ENCODE results near the gene TNIK. TPM values are rescaled to one million over a fixed set of nuclear protein-coding genes. Genes with fewer than 3 reads are reported as not detected.

Gene TNIK
- total RNA-seq, 1 experiment from 2014 or later: 7.0 TPM

DNA sequence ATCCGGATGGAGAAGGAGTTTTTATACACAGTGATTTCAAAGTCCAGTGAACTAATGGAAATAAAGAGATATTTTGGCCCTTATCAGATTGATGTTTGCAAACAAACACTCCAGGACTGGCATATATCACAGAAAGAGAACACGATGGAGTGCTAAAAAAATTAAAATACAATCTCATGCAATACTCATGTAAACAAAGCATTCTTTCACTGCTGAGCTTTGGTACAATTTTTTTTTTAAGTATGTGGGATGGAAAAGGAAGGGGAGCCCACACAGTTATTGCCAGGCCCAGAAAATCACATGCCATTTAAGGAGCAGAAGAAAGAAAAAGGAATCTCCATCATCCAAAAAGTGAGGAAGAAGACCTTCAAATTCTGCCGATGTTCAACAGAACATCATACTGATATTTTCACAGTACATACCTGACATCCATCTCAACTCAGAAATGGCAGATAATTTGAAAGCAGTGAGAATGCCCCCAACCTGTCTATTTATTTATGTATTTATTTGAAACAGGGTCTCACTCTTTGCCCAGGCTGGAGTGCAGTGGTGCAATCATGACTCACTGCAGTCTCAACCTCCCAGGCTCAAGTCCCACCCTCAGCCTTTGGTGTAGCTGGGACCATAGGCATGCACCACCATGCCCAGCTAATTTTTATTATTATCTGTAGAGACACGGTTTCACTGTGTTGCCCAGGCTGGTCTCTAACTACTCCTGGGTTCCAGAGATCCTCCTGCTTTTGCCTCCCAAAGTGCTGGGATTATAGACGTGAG, 326.2 kb downstream of the TNIK start:
- ATAC-seq (no peak), DNase-seq (no peak)
- intact Hi-C loops (cut with micrococcal nuclease): no loop called here
- BruUV-seq (replicated peaks): no TSS peak
- Histone ChIP-seq H4K20me1 (ENCODE audit: low read length) (no peaks in the 10 kb centered on the region), H3K4me1 (ENCODE audit: insufficient read depth, low read length) (peaks cover 19% of the 10 kb centered on the region), H3K9me2 (replicated peaks; ENCODE audit: low read length) (no peaks in the 10 kb centered on the region), H3K4me3 (ENCODE audit: low read length) (no peak overlapping the region), H3K4me2 (ENCODE audit: low read length) (no peak overlapping the region), H3F3A (ENCODE audit: low read length, unreplicated experiment) (no peaks in the 10 kb centered on the region), H3K36me3 (ENCODE audit: low read depth, low read length) (no peaks in the 10 kb centered on the region), H3K27ac (ENCODE audit: low read length) (no peak overlapping the region), H3K9me3 (ENCODE audit: low read length) (no peaks in the 10 kb centered on the region), H3K27me3 (ENCODE audit: low read length) (no peaks in the 10 kb centered on the region), H3K79me2 (ENCODE audit: low read length) (no peaks in the 10 kb centered on the region), H2AFZ (ENCODE audit: low read length) (no peak overlapping the region), H3K9ac (ENCODE audit: low read length) (no peak overlapping the region)
- TF ChIP-seq EZH2phosphoT487 (IDR thresholded peaks at IDR 0.05; ENCODE audit: borderline replicate concordance, low read length) (no peak), EZH2 (IDR thresholded peaks at IDR 0.05; ENCODE audit: low read length, unreplicated experiment) (no peak)
- TF ChIP-seq, protein P1, sequence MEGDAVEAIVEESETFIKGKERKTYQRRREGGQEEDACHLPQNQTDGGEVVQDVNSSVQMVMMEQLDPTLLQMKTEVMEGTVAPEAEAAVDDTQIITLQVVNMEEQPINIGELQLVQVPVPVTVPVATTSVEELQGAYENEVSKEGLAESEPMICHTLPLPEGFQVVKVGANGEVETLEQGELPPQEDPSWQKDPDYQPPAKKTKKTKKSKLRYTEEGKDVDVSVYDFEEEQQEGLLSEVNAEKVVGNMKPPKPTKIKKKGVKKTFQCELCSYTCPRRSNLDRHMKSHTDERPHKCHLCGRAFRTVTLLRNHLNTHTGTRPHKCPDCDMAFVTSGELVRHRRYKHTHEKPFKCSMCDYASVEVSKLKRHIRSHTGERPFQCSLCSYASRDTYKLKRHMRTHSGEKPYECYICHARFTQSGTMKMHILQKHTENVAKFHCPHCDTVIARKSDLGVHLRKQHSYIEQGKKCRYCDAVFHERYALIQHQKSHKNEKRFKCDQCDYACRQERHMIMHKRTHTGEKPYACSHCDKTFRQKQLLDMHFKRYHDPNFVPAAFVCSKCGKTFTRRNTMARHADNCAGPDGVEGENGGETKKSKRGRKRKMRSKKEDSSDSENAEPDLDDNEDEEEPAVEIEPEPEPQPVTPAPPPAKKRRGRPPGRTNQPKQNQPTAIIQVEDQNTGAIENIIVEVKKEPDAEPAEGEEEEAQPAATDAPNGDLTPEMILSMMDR (conservative IDR thresholded peaks at IDR 0.05; ENCODE audit: low read depth, low read length): no peak
- CTCF ChIA-PET: no interaction called here
- POLR2A ChIA-PET (ENCODE audit: unreplicated experiment): no interaction called here

GRCh38 chr3:171133337-171133736, 326.9 kb downstream of the TNIK start:
- CTCF ChIA-PET: no interaction called here
- no peak overlapping the region for H3K9ac ChIP-seq (ENCODE audit: low read length)
- DNase-seq: no peak

GRCh38 chr3:171132873-171133272, 327.3 kb downstream of the TNIK start:
- H3K36me3 ChIP-seq (ENCODE audit: low read depth, low read length): no peaks in the 10 kb centered on the region
- POLR2A ChIA-PET (ENCODE audit: unreplicated experiment): no interaction called here
- no peak overlapping the region for H3K27ac ChIP-seq (ENCODE audit: low read length)
- H3K9ac ChIP-seq (ENCODE audit: low read length): no peak overlapping the region
- H3K4me3 ChIP-seq (ENCODE audit: low read length): no peak overlapping the region
- H3K4me1 ChIP-seq (ENCODE audit: insufficient read depth, low read length): peaks cover 19% of the 10 kb centered on the region
- no peak for ATAC-seq
- H3K27me3 ChIP-seq (ENCODE audit: low read length): no peaks in the 10 kb centered on the region
- TF ChIP-seq, protein P1 (conservative IDR thresholded peaks at IDR 0.05; ENCODE audit: low read depth, low read length): no peak
- TF ChIP-seq EZH2 (IDR thresholded peaks at IDR 0.05; ENCODE audit: low read length, unreplicated experiment): no peak
- TF ChIP-seq EZH2phosphoT487 (IDR thresholded peaks at IDR 0.05; ENCODE audit: borderline replicate concordance, low read length): no peak
- no peaks in the 10 kb centered on the region for H4K20me1 ChIP-seq (ENCODE audit: low read length)
- H2AFZ ChIP-seq (ENCODE audit: low read length): no peak overlapping the region
- no peaks in the 10 kb centered on the region for H3K9me2 ChIP-seq (replicated peaks; ENCODE audit: low read length)
- 0 out of 2 replicates have a peak overlapping the region, but pooled peaks have one; percentile 30 for H3K4me2 ChIP-seq (ENCODE audit: low read length)
- intact Hi-C loops (cut with micrococcal nuclease): no loop called here
- H3F3A ChIP-seq (ENCODE audit: low read length, unreplicated experiment): no peaks in the 10 kb centered on the region
- DNase-seq: peak; percentile 68
- CTCF ChIA-PET: no interaction called here
- H3K79me2 ChIP-seq (ENCODE audit: low read length): no peaks in the 10 kb centered on the region
- BruUV-seq (replicated peaks): no TSS peak
- H3K9me3 ChIP-seq (ENCODE audit: low read length): no peaks in the 10 kb centered on the region

More at GRCh38 chr3:171133337-171133736, 326.9 kb downstream of the TNIK start:
- H3K9me3 ChIP-seq (ENCODE audit: low read length): no peaks in the 10 kb centered on the region
- H3K4me3 ChIP-seq (ENCODE audit: low read length): no peak overlapping the region
- intact Hi-C loops (cut with micrococcal nuclease): no loop called here
- BruUV-seq (replicated peaks): no TSS peak
- H3K4me2 ChIP-seq (ENCODE audit: low read length): no peak overlapping the region
- no peaks in the 10 kb centered on the region for H3K79me2 ChIP-seq (ENCODE audit: low read length)
- no peaks in the 10 kb centered on the region for H3K9me2 ChIP-seq (replicated peaks; ENCODE audit: low read length)
- no peak overlapping the region for H3K27ac ChIP-seq (ENCODE audit: low read length)
- no peaks in the 10 kb centered on the region for H3K36me3 ChIP-seq (ENCODE audit: low read depth, low read length)
- no peaks in the 10 kb centered on the region for H3F3A ChIP-seq (ENCODE audit: low read length, unreplicated experiment)
- TF ChIP-seq EZH2phosphoT487 (IDR thresholded peaks at IDR 0.05; ENCODE audit: borderline replicate concordance, low read length): no peak
- no peaks in the 10 kb centered on the region for H4K20me1 ChIP-seq (ENCODE audit: low read length)
- H3K27me3 ChIP-seq (ENCODE audit: low read length): no peaks in the 10 kb centered on the region
- no peak for ATAC-seq
- H3K4me1 ChIP-seq (ENCODE audit: insufficient read depth, low read length): peaks cover 19% of the 10 kb centered on the region
- POLR2A ChIA-PET (ENCODE audit: unreplicated experiment): no interaction called here
- no peak overlapping the region for H2AFZ ChIP-seq (ENCODE audit: low read length)
